Smooth muscle cell (in vitro differentiated cells): ENCODE data around the gene CD276. TPM values are rescaled to one million over a fixed set of nuclear protein-coding genes. Genes with fewer than 3 reads are reported as not detected.

Source experiments
- DNase-seq: peaks from one replicate; lab custom pipeline; 2025; ENCODE audit not compliant: unreplicated experiment; lab: John Stamatoyannopoulos, UW
- H2AFZ ChIP-seq: fragments of 200-600 bp; sonication (generic); 2 replicates; pipeline ENCODE4 v1.6.0; 2016; ENCODE audit warnings: antibody characterized with exemption, low read depth, mild to moderate bottlenecking
- H3F3A ChIP-seq: fragments of 200-600 bp; sonication (generic); 2 replicates; pipeline ENCODE4 v1.6.0; 2017; ENCODE audit warnings: antibody characterized with exemption, low read depth
- H3K27ac ChIP-seq: fragments of 200-600 bp; sonication (generic); 2 replicates; pipeline ENCODE4 v1.5.1; 2016; ENCODE audit warnings: low read depth, mild to moderate bottlenecking
- H3K27me3 ChIP-seq: fragments of 200-600 bp; sonication (generic); 2 replicates; pipeline ENCODE4 v1.6.1; 2016; ENCODE audit warnings: low read depth, mild to moderate bottlenecking
- H3K36me3 ChIP-seq: fragments of 200-600 bp; sonication (generic); 2 replicates; pipeline ENCODE4 v1.5.1; 2016; ENCODE audit warnings: low read depth
- H3K4me1 ChIP-seq: fragments of 200-600 bp; sonication (generic); 2 replicates; pipeline ENCODE4 v1.5.1; 2016; ENCODE audit warnings: low read depth
- H3K4me2 ChIP-seq: fragments of 200-600 bp; sonication (generic); 2 replicates; pipeline ENCODE4 v1.6.0; 2016; ENCODE audit warnings: mild to moderate bottlenecking
- H3K4me3 ChIP-seq: fragments of 200-600 bp; sonication (generic); 2 replicates; pipeline ENCODE4 v1.5.1; 2016; ENCODE audit warnings: mild to moderate bottlenecking
- H3K79me2 ChIP-seq: fragments of 200-600 bp; sonication (generic); 2 replicates; pipeline ENCODE4 v1.6.0; 2016; ENCODE audit warnings: low read depth, mild to moderate bottlenecking
- H3K9ac ChIP-seq: fragments of 200-600 bp; sonication (generic); 2 replicates; pipeline ENCODE4 v1.6.0; 2016; ENCODE audit warnings: low read depth
- H3K9me3 ChIP-seq: fragments of 200-600 bp; sonication (generic); replicated peaks from 2 replicates; pipeline ENCODE4 v1.5.1; 2016; ENCODE audit warnings: low read depth
- H4K20me1 ChIP-seq: fragments of 200-600 bp; sonication (generic); 2 replicates; pipeline ENCODE4 v1.6.0; 2016; ENCODE audit warnings: low read depth
- WGBS: methylation state at CpG from one replicate; pipeline ENCODE4 v1.1.7; 2016; ENCODE audit warnings: low lambda C conversion rate; 5-methylcytosine and 5-hydroxymethylcytosine counted together
- polyA plus RNA-seq: library from polyadenylated mRNA; unstranded; fragments of >200 nt; fragmentation: Nextera tagmentation; extraction: Ambion mirVana; gene quantifications from 2 replicates; pipeline ENCODE4 v1.2.1, GENCODE V29; 2016
- total RNA-seq: library from RNA; depleted of rRNA; stranded (reverse); fragments of >200 nt; gene quantifications from 2 replicates; pipeline ENCODE4 v1.2.3, GENCODE V29; 2014
- TF ChIP-seq, protein P1 (sequence below): fragments of 200-600 bp; sonication (generic); IDR thresholded peaks from 2 replicates; pipeline ENCODE4 v1.5.1; 2017; ENCODE audit warnings: borderline replicate concordance, mild to moderate bottlenecking, antibody characterized with exemption; ENCODE audit not compliant: insufficient read depth, poor library complexity, severe bottlenecking

The CD276 gene
- total and polyA plus RNA-seq, 2 experiments from 2014 or later = 144 to 312 TPM

DNA sequence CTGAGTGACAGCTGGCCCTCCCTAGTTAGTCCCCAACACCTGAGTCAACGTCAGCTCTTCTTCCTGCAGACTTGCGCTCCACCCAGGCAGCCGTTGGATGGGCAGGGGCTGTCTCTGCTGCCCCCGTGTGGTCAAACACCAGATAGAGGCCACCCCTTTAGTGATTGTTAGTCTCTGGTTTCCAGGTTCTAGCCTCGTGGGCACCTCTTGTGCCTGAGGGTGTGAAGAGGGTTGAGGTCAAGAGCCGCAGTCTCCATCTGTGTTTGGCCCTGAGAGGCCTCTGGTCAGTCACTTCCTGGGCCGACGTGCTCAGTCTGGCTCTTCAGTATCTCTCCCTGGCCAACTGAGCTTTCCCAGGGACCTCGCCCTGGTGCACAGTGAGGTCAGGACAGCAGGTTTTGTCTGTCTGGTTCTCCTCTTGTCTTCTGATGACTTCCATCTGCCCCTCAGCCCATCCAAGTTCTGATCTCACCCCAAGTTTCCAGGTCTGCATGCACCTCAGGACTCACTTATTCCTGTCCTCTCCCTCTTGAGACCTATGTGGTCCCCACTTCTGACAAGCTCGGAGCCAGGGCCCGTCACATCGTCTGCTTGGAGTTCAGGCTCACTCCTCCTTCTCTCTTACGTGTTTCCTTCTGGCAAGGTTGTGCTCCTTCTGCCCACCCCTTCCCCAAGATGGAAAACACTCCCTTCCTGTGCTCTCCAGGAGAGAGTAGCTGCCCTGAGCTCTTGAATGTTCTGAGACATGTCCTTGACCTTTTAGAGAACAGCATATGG is 20.9 kb downstream of the CD276 start:
- peaks cover 4% of the 10 kb centered on the region for H3K36me3 ChIP-seq
- H2AFZ ChIP-seq = no peak overlapping the region
- no peak overlapping the region for H3K4me3 ChIP-seq
- peaks cover 40% of the 10 kb centered on the region for H3K79me2 ChIP-seq
- H4K20me1 ChIP-seq = peaks cover 97% of the 10 kb centered on the region
- DNase-seq = no peak
- H3K4me1 ChIP-seq = no peaks in the 10 kb centered on the region
- no peak overlapping the region for H3K9ac ChIP-seq
- H3K4me2 ChIP-seq = no peak overlapping the region
- no peaks in the 10 kb centered on the region for H3F3A ChIP-seq
- no peak overlapping the region for H3K27ac ChIP-seq
- no peaks in the 10 kb centered on the region for H3K27me3 ChIP-seq
- TF ChIP-seq, protein P1, sequence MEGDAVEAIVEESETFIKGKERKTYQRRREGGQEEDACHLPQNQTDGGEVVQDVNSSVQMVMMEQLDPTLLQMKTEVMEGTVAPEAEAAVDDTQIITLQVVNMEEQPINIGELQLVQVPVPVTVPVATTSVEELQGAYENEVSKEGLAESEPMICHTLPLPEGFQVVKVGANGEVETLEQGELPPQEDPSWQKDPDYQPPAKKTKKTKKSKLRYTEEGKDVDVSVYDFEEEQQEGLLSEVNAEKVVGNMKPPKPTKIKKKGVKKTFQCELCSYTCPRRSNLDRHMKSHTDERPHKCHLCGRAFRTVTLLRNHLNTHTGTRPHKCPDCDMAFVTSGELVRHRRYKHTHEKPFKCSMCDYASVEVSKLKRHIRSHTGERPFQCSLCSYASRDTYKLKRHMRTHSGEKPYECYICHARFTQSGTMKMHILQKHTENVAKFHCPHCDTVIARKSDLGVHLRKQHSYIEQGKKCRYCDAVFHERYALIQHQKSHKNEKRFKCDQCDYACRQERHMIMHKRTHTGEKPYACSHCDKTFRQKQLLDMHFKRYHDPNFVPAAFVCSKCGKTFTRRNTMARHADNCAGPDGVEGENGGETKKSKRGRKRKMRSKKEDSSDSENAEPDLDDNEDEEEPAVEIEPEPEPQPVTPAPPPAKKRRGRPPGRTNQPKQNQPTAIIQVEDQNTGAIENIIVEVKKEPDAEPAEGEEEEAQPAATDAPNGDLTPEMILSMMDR = peak; percentile 67
- WGBS = 70% methylated on average over 13 of the region's 13 CpGs
- no peaks in the 10 kb centered on the region for H3K9me3 ChIP-seq

DNA sequence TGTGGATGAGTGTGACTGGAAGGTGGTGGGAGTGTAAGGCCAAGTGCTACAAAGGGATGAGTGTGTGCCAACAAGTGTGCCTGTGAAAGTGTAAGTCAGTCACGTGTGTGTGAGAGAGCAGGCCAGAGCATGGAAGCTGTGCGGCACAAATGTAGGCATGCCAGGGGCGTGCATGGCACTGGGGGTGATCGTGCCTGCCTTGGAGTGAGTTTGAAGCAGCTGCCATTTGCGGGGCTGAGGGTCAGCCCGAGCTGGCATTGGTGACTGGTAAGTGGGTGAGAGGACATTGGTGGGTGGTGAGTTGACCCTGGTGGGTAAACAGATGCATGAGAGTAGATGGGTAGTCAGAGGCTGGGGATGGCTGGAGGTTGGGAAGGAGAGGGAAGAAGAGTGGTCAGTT is 24.5 kb downstream of the CD276 start:
- Histone ChIP-seq H3K4me2 (no peak overlapping the region), H3K27ac (no peak overlapping the region), H3K9me3 (no peaks in the 10 kb centered on the region), H4K20me1 (peaks cover 76% of the 10 kb centered on the region), H3K4me1 (no peaks in the 10 kb centered on the region), H3F3A (peaks cover 4% of the 10 kb centered on the region), H3K79me2 (peaks cover 22% of the 10 kb centered on the region), H3K27me3 (no peaks in the 10 kb centered on the region), H2AFZ (no peak overlapping the region), H3K9ac (no peak overlapping the region), H3K36me3 (peaks cover 4% of the 10 kb centered on the region), H3K4me3 (no peak overlapping the region)
- 96% methylated on average over 6 of the region's 6 CpGs for WGBS
- TF ChIP-seq, protein P1 = no peak
- no peak for DNase-seq

DNA sequence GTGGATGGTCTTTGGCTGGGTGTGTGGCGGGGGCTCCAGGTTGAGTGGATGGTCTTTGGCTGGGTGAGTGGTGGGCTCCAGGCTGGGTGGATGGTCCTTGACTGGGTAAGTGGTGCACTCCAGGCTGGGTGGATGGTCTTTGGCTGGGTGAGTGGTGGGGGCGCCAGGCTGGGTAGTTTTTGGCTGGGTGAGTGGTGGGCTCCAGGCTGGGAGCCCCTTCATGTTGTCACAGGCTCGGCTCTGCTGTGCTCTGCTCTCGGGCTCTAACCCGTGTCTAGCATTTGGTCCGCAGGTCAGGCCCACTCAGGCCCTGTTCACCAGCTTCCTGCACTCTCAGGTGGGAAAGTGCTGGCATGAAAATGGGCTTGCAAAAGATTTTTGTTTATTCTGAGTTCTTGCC is 25.1 kb downstream of the CD276 start:
- no peak for DNase-seq
- Histone ChIP-seq H3K36me3 (peaks cover 4% of the 10 kb centered on the region), H3K27me3 (no peaks in the 10 kb centered on the region), H3K4me1 (no peaks in the 10 kb centered on the region), H3K4me3 (no peak overlapping the region), H3K27ac (no peak overlapping the region), H3K4me2 (no peak overlapping the region), H3K9me3 (no peaks in the 10 kb centered on the region), H3F3A (peaks cover 4% of the 10 kb centered on the region), H2AFZ (no peak overlapping the region), H4K20me1 (peaks cover 70% of the 10 kb centered on the region), H3K9ac (no peak overlapping the region), H3K79me2 (peaks cover 22% of the 10 kb centered on the region)
- TF ChIP-seq, protein P1 = no peak
- WGBS = 95% methylated on average over 5 of the region's 6 CpGs

DNA sequence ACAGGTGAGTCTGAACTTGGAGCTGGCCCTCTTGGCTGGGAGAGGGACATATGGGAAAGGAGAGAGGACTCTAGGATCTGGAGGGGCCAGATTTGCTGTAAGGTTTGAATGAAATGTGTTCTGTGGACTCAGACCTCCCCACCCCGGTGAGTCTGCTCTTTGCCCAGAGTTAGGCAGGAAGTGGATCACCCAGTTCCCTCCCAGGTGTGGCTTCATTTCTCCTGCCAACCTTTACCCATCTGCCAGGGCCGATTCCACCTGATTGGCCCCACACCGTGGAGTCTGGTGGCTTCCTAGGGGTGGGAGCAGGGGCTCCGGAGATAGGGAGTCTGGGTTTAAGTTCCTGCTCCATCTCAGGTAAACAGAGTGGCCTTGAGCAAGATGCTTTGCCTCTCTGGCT is 25.5 kb downstream of the CD276 start:
- H3F3A ChIP-seq = peaks cover 4% of the 10 kb centered on the region
- H2AFZ ChIP-seq = no peak overlapping the region
- no peak overlapping the region for H3K27ac ChIP-seq
- DNase-seq = no peak
- H4K20me1 ChIP-seq = peaks cover 66% of the 10 kb centered on the region
- no peaks in the 10 kb centered on the region for H3K4me1 ChIP-seq
- H3K27me3 ChIP-seq = no peaks in the 10 kb centered on the region
- no peak overlapping the region for H3K4me2 ChIP-seq
- H3K36me3 ChIP-seq = peaks cover 4% of the 10 kb centered on the region
- peaks cover 22% of the 10 kb centered on the region for H3K79me2 ChIP-seq
- H3K9me3 ChIP-seq = no peaks in the 10 kb centered on the region
- WGBS = 92% methylated on average over 3 of the region's 4 CpGs
- H3K4me3 ChIP-seq = no peak overlapping the region
- no peak overlapping the region for H3K9ac ChIP-seq
- TF ChIP-seq, protein P1 = no peak
